Heart left ventricle (tissue), 16 donors: ENCODE results near the gene FOXP2. TPM values are rescaled to one million over a fixed set of nuclear protein-coding genes. Genes with fewer than 3 reads are reported as not detected.
"Not testable (repeated sequence)": the region's sequence is repeated elsewhere in the genome, so short reads cannot be mapped to it uniquely, and the experiment has no call there.

ENCODE experiments used
- ATAC-seq, 4 donors: fragments of 200-7000 bp; cut with Tn5 transposase; one replicate each; pipeline ENCODE4 v1.9.1; 2020 to 2022; ENCODE audit warnings: moderate library complexity in 4 of 4, mild to moderate bottlenecking in 3 of 4, moderate number of reproducible peaks in 1 of 4
- DNase-seq, 5 donors: peaks; one replicate each; pipeline ENCODE4 v3.0.0-alpha.2; 2020
- H3K27ac ChIP-seq, 12 donors: fragments of 200-600 bp; sonication (generic) in 4 of 12; one replicate each; pipeline versions ENCODE4 v1.5.0 to v1.8.0; 2016 to 2022; ENCODE audit warnings: mild to moderate bottlenecking in 2 of 12
- H3K27me3 ChIP-seq, 9 donors: fragments of 200-600 bp; sonication (generic) in 2 of 9; one replicate each; pipeline versions ENCODE4 v1.5.1 to v1.8.0; 2016 to 2022; ENCODE audit warnings: mild to moderate bottlenecking in 3 of 9
- H3K36me3 ChIP-seq, 9 donors: fragments of 200-600 bp; sonication (generic) in 2 of 9; one replicate each; pipeline versions ENCODE4 v1.5.0 to v1.8.0; 2018 to 2022; ENCODE audit warnings: mild to moderate bottlenecking in 2 of 9
- H3K4me1 ChIP-seq, 12 donors: fragments of 200-600 bp; sonication (generic) in 4 of 12; one replicate each; pipeline versions ENCODE4 v1.5.0 to v1.8.0; 2016 to 2022; ENCODE audit warnings: mild to moderate bottlenecking in 3 of 12
- H3K4me3 ChIP-seq, 12 donors: fragments of 200-600 bp; sonication (generic) in 4 of 12; one replicate each; pipeline versions ENCODE4 v1.5.0 to v1.8.0; 2017 to 2022; ENCODE audit warnings: mild to moderate bottlenecking in 9 of 12, moderate library complexity in 4 of 12
- H3K9me3 ChIP-seq, 12 donors: fragments of 200-600 bp; sonication (generic) in 4 of 12; one replicate each; pipeline versions ENCODE4 v1.5.0 to v1.8.0; 2016 to 2022; ENCODE audit warnings: mild to moderate bottlenecking in 1 of 12
- CTCF ChIP-seq, 12 donors: fragments of 200-600 bp; sonication (generic) in 4 of 12; IDR thresholded peaks; one replicate each; pipeline versions ENCODE4 v1.5.0 to v1.8.0; 2018 to 2022; ENCODE audit warnings: antibody characterized with exemption in 12 of 12, mild to moderate bottlenecking in 5 of 12
- POLR2A ChIP-seq, 2 donors: fragments of 450-650 bp; IDR thresholded peaks; one replicate each; pipeline ENCODE4 v1.6.1; 2017; ENCODE audit warnings: antibody characterized with exemption in 2 of 2, mild to moderate bottlenecking in 2 of 2, moderate library complexity in 2 of 2
- WGBS, 4 donors: extraction: QIAGEN DNeasy Blood & Tissue Kit in 2 of 4; methylation state at CpG; one replicate each; pipeline versions ENCODE4 v1.1.5 to v1.1.7; 2013 to 2018; 5-methylcytosine and 5-hydroxymethylcytosine counted together
- intact Hi-C, 10 donors: fragments of 100-400 bp; cut with DNase I; formaldehyde crosslinking; loops; one replicate each; pipeline versions ENCODE4 v1.11.1 to v1.14.2; 2022
- polyA plus RNA-seq, 2 donors: library from polyadenylated mRNA; stranded (reverse); fragments of 200-250 nt; gene quantifications; one replicate each; pipeline ENCODE4 v1.2.3, GENCODE V29; 2013
- total RNA-seq, 9 donors: library from RNA; depleted of rRNA in 2 of 9; stranded (reverse); fragments of >200 nt in 2 of 9; fragmentation: NEBNext Ultra II Directional in 3 of 9; extraction: Animal tissue kit (Norgen Biotek cat#: 25700) in 3 of 9; gene quantifications; one replicate each; pipeline versions ENCODE4 v1.1.0 to v1.2.4, GENCODE V29; 2016 to 2023
- donor health status: ischemic (EF 13 %, LVEDD 7.1; RV severe dilation, severe dysfunction).
- donor health status: healthy with polysubstance abuse.
- donor health status: DM: no; HTN: yes; CAD: no.
- donor health status: DM: no; HTN: no; CAD: no.
- donor health status: ischemic (EF 25% LVEDD 6.9; RV normal size, moderate dysfunction).
- donor health status: ischemic (EF 25% LVEDD 5.7; RV mildly dilated, moderate dysfunction).
- donor health status: healthy.
- donor health status: DM: yes; HTN: yes; CAD: no.
- donor health status: ischemic (EF 35%, LVEDD 5.7; RV mildly dilated, moderate dysfunction).
- donor health status: nonischemic (EF 11% LVEDD 7.7; RV severe dilation, severe dysfunction).
- donor health status: DM: yes; HTN: yes; CAD: no.
- donor health status: PGD.
- donor health status: ischemic (EF 29% LVEDD 5.4; RV normal size, mild dysfunction).
- donor health status: nonischemic (EF 23%, LVEDD 6.1; RV moderate dilation, normal function).

The FOXP2 gene
- total and polyA plus RNA-seq, 11 donors = 0.25 to 3.7 (median 1.9) TPM

- H3K4me1 ChIP-seq = no peaks in the 10 kb centered on the region
- no peak overlapping the region for H3K27ac ChIP-seq
- DNase-seq (no peak), ATAC-seq (no peak)
- intact Hi-C loops = no loop called here
- no peak overlapping the region for H3K4me3 ChIP-seq
- H3K36me3 ChIP-seq = no peaks in the 10 kb centered on the region
- no peaks in the 10 kb centered on the region for H3K9me3 ChIP-seq
- TF ChIP-seq POLR2A (IDR thresholded peaks at IDR 0.05) = no peak
- TF ChIP-seq CTCF (IDR thresholded peaks at IDR 0.05) = no peak
- H3K27me3 ChIP-seq = no peaks in the 10 kb centered on the region
Measured at GRCh38 chr7:114589436-114589835, 174.8 kb downstream of the FOXP2 start.

- WGBS, 4 donors = 65 to 78% (median 68%) methylated on average over 2 of the region's 2 CpGs
- Histone ChIP-seq H3K4me1 (no peaks in the 10 kb centered on the region), H3K27me3 (no peaks in the 10 kb centered on the region), H3K36me3 (no peaks in the 10 kb centered on the region), H3K9me3 (no peaks in the 10 kb centered on the region), H3K27ac (no peak overlapping the region), H3K4me3 (no peak overlapping the region)
- ATAC-seq = no peak
- no peak for TF ChIP-seq CTCF (IDR thresholded peaks at IDR 0.05)
- no peak for TF ChIP-seq POLR2A (IDR thresholded peaks at IDR 0.05)
- intact Hi-C loops = no loop called here
- DNase-seq = no peak
Measured at GRCh38 chr7:114590298-114590697, 175.7 kb downstream of the FOXP2 start.

- Histone ChIP-seq H3K27me3 (no peaks in the 10 kb centered on the region), H3K27ac (no peak overlapping the region), H3K9me3 (no peaks in the 10 kb centered on the region), H3K36me3 (no peaks in the 10 kb centered on the region), H3K4me3 (no peak overlapping the region), H3K4me1 (no peaks in the 10 kb centered on the region)
- intact Hi-C loops = no loop called here
- TF ChIP-seq CTCF (IDR thresholded peaks at IDR 0.05) (no peak), POLR2A (IDR thresholded peaks at IDR 0.05) (no peak)
- DNase-seq = no peak
- no peak for ATAC-seq
- 70 to 77% (median 73%) methylated on average over 4 of the region's 4 CpGs for WGBS, 4 donors
Measured at GRCh38 chr7:114598946-114599345, 184.3 kb downstream of the FOXP2 start.

GRCh38 chr7:114606100-114606499, 191.5 kb downstream of the FOXP2 start:
- ATAC-seq (no peak), DNase-seq (no peak)
- Histone ChIP-seq H3K36me3 (no peaks in the 10 kb centered on the region), H3K27ac (no peak overlapping the region), H3K4me3 (no peak overlapping the region), H3K27me3 (no peaks in the 10 kb centered on the region), H3K4me1 (no peaks in the 10 kb centered on the region), H3K9me3 (no peaks in the 10 kb centered on the region)
- no peak for TF ChIP-seq POLR2A (IDR thresholded peaks at IDR 0.05)
- TF ChIP-seq CTCF (IDR thresholded peaks at IDR 0.05) = no peak
- WGBS, 4 donors = 84 to 94% (median 85%) methylated on average over 2 of the region's 2 CpGs
- intact Hi-C loops = no loop called here

- H3K9me3 ChIP-seq, ATAC-seq, intact Hi-C loops, H3K27me3 ChIP-seq, H3K36me3 ChIP-seq, H3K4me3 ChIP-seq, DNase-seq, H3K27ac ChIP-seq, H3K4me1 ChIP-seq: not testable (repeated sequence)
- WGBS, 4 donors = 91 to 94% (median 94%) methylated on average over 11 of the region's 11 CpGs
Measured at GRCh38 chr7:114608822-114609221, 194.2 kb downstream of the FOXP2 start.
